Measurements from ENCODE around the gene HLA-DPA1.
A peak's percentile ranks its signal among the peaks of the same experiment; 100 is the strongest.

Gene HLA-DPA1

GRCh38 chr6:33078919-33079521 is 5.6 kb upstream of the HLA-DPA1 start:
- Mint-ChIP-seq H3K9me3 (no peaks in the 10 kb centered on the region), H3K4me3 (peak overlapping the region; percentile 45 to 64 (median 60)), H3K36me3 (ENCODE audit: low read depth) (no peaks in the 10 kb centered on the region), H3K4me1 (peaks cover 8% of the 10 kb centered on the region), H3K27me3 (ENCODE audit: low read depth) (peaks cover 27% of the 10 kb centered on the region), H3K27ac (no peak overlapping the region)
- no peak for TF ChIP-seq CTCF (IDR thresholded peaks at IDR 0.05; ENCODE audit: unreplicated experiment in 3 of 3)

GRCh38 chr6:33078442-33078841 is 5.0 kb upstream of the HLA-DPA1 start:
- Mint-ChIP-seq H3K9me3 (no peaks in the 10 kb centered on the region), H3K36me3 (ENCODE audit: low read depth) (no peaks in the 10 kb centered on the region), H3K27ac (no peak overlapping the region), H3K27me3 (ENCODE audit: low read depth) (peaks cover 30% of the 10 kb centered on the region), H3K4me3 (peak overlapping the region; percentile 40 to 64 (median 60)), H3K4me1 (peaks cover 8% of the 10 kb centered on the region)
- no peak for TF ChIP-seq CTCF (IDR thresholded peaks at IDR 0.05; ENCODE audit: unreplicated experiment in 3 of 3)

- Mint-ChIP-seq H3K27me3 (ENCODE audit: low read depth) (peaks cover 33% of the 10 kb centered on the region), H3K36me3 (ENCODE audit: low read depth) (no peaks in the 10 kb centered on the region), H3K27ac (no peak overlapping the region), H3K4me1 (peaks cover 8% of the 10 kb centered on the region), H3K9me3 (no peaks in the 10 kb centered on the region), H3K4me3 (no peak overlapping the region)
- TF ChIP-seq CTCF (IDR thresholded peaks at IDR 0.05; ENCODE audit: unreplicated experiment in 3 of 3) = no peak
These were observed 4.5 kb upstream of the HLA-DPA1 start for GRCh38 chr6:33077908-33078307.

- Mint-ChIP-seq H3K27me3 (ENCODE audit: low read depth) (peaks cover 30% of the 10 kb centered on the region), H3K9me3 (no peaks in the 10 kb centered on the region), H3K4me3 (no peak overlapping the region), H3K36me3 (ENCODE audit: low read depth) (no peaks in the 10 kb centered on the region), H3K27ac (no peak overlapping the region), H3K4me1 (peaks cover 8% of the 10 kb centered on the region)
- no peak for TF ChIP-seq CTCF (IDR thresholded peaks at IDR 0.05; ENCODE audit: unreplicated experiment in 3 of 3)
These were observed 3.0 kb upstream of the HLA-DPA1 start for GRCh38 chr6:33076406-33076934.

GRCh38 chr6:33075568-33076405 is 2.3 kb upstream of the HLA-DPA1 start, which contains the start of gene HLA-DPB1:
Gene HLA-DPB1 (plus strand): TSS chr6:33075990. CDS start chr6:33076042, 52 bp downstream.
- H3K4me1 Mint-ChIP-seq = peaks cover 8% of the 10 kb centered on the region
- H3K27me3 Mint-ChIP-seq (ENCODE audit: low read depth) = peaks cover 31% of the 10 kb centered on the region
- no peaks in the 10 kb centered on the region for H3K36me3 Mint-ChIP-seq (ENCODE audit: low read depth)
- no peak for TF ChIP-seq CTCF (IDR thresholded peaks at IDR 0.05; ENCODE audit: unreplicated experiment in 3 of 3)
- H3K9me3 Mint-ChIP-seq = no peaks in the 10 kb centered on the region
- no peak within 1 kb of the TSS for H3K27ac Mint-ChIP-seq
- no peak within 1 kb of the TSS for H3K4me3 Mint-ChIP-seq

Data from nephron (organoid).